ENCODE measurements around the gene RASGRP1.

RASGRP1 gene

DNA sequence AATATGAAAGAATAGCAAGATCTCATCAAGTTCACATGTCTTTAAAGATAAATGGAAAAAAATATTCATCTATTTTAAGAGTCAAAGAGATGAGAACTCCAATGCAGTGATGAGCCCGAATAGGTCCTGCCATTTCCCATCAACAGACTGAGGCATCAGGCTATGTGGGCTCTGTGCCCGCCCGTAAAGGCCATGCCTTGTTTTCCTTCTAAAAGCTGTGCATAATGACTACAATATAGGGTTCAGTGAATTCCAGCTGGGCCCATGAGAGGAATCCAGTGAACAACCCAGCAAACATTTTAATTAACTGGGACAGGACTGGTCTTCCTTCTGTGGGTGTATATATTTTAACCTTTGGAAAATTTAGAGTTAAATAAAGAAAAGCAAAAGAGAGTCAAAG lies 44.6 kb downstream of the RASGRP1 start:
- H3K9ac ChIP-seq (ENCODE audit: low read length) = no peak overlapping the region
- no peaks in the 10 kb centered on the region for H3K9me3 ChIP-seq (ENCODE audit: control insufficient read depth, low read length)
- no peaks in the 10 kb centered on the region for H3K27me3 ChIP-seq (replicated peaks; ENCODE audit: control insufficient read depth, insufficient read depth, low read length)
- no peaks in the 10 kb centered on the region for H3K36me3 ChIP-seq (ENCODE audit: control insufficient read depth, insufficient read depth, low read length, severe bottlenecking)
- peaks cover 10% of the 10 kb centered on the region for H3K4me1 ChIP-seq (ENCODE audit: control insufficient read depth, insufficient read depth, low read length)
- peak; percentile 38 for DNase-seq (ENCODE audit: low read depth)
- no peak overlapping the region for H3K4me3 ChIP-seq (ENCODE audit: low read length)

DNA sequence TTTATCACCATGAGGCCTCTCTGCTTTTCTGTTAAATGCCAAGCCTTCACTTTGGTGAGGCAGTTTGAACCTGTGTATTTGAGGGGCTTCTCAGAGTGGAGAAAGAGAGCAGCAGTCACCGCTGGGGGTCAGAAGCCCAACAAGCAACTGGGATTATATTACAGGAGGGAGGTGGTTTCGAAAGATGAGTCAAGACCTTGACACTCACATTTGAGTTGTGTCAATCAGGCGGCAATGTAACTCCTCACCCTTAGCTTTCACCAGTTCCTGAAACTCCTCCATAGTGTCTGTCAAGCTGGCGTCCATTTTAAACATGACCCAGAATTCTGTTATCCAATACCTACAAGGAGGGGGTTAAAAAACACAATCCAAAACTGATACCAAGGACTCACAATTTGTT lies 46.5 kb downstream of the RASGRP1 start:
- Histone ChIP-seq H3K9ac (ENCODE audit: low read length) (no peak overlapping the region), H3K36me3 (ENCODE audit: control insufficient read depth, insufficient read depth, low read length, severe bottlenecking) (no peaks in the 10 kb centered on the region), H3K4me3 (ENCODE audit: low read length) (no peak overlapping the region), H3K4me1 (ENCODE audit: control insufficient read depth, insufficient read depth, low read length) (peaks cover 10% of the 10 kb centered on the region), H3K9me3 (ENCODE audit: control insufficient read depth, low read length) (no peaks in the 10 kb centered on the region), H3K27me3 (replicated peaks; ENCODE audit: control insufficient read depth, insufficient read depth, low read length) (no peaks in the 10 kb centered on the region)
- no peak for DNase-seq (ENCODE audit: low read depth)

DNA sequence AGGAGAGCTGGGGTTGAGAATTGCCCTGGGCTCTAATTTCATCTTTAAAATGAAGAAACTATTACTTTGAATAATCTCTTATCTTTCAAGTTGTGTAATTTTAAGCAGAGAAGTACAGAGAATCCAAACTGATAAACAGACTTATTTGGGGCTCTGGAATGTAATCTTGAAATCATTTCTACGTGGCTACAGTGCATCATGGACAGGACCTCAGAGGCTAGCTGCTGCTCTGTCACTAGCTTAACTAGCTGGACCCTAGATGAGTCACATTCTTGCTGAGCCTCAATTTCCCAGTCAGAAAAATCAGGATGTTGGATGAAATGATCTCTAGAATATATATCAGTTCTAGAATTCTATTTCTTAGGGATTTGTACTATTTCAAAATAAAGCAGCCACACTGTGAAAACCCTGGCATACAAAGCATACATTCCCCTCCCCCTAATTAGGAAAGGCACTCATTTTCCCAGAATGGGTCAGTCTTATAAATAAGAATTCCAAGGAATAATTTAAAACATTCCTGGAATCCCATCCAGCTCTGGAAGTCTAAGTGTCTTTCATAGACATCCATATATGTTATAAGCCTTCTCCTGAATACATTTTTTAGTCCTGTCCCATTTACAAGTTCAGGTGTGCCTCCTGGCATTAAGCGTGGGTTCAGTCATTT lies 47.2 kb downstream of the RASGRP1 start:
- Histone ChIP-seq H3K4me1 (ENCODE audit: control insufficient read depth, insufficient read depth, low read length) (peaks cover 10% of the 10 kb centered on the region), H3K36me3 (ENCODE audit: control insufficient read depth, insufficient read depth, low read length, severe bottlenecking) (no peaks in the 10 kb centered on the region), H3K27me3 (replicated peaks; ENCODE audit: control insufficient read depth, insufficient read depth, low read length) (no peaks in the 10 kb centered on the region), H3K9me3 (ENCODE audit: control insufficient read depth, low read length) (no peaks in the 10 kb centered on the region), H3K9ac (ENCODE audit: low read length) (no peak overlapping the region), H3K4me3 (ENCODE audit: low read length) (no peak overlapping the region)
- DNase-seq (ENCODE audit: low read depth) = peak; percentile 33

DNA sequence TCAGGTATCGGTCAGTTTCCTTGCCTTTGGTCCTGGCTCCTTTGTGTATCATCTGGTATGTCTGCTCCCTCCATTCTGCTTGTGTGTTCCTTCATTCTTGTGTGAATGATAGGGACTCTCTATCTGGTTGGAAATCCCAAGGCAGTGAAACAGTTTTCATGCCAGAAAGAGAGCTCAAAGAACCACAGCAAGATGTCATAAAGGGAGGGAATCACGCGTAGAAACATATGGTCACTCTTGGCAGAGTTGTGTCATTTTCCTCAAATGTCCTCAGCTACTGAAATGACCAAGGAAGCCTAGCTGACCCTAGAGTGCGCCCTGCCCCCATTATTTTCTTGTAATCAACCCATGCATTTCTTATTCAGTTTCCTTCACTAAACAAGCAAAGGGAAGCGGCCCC lies 48.0 kb downstream of the RASGRP1 start:
- Histone ChIP-seq H3K9ac (ENCODE audit: low read length) (no peak overlapping the region), H3K9me3 (ENCODE audit: control insufficient read depth, low read length) (no peaks in the 10 kb centered on the region), H3K4me3 (ENCODE audit: low read length) (no peak overlapping the region), H3K36me3 (ENCODE audit: control insufficient read depth, insufficient read depth, low read length, severe bottlenecking) (no peaks in the 10 kb centered on the region), H3K27me3 (replicated peaks; ENCODE audit: control insufficient read depth, insufficient read depth, low read length) (no peaks in the 10 kb centered on the region), H3K4me1 (ENCODE audit: control insufficient read depth, insufficient read depth, low read length) (peaks cover 10% of the 10 kb centered on the region)
- no peak for DNase-seq (ENCODE audit: low read depth)

DNA sequence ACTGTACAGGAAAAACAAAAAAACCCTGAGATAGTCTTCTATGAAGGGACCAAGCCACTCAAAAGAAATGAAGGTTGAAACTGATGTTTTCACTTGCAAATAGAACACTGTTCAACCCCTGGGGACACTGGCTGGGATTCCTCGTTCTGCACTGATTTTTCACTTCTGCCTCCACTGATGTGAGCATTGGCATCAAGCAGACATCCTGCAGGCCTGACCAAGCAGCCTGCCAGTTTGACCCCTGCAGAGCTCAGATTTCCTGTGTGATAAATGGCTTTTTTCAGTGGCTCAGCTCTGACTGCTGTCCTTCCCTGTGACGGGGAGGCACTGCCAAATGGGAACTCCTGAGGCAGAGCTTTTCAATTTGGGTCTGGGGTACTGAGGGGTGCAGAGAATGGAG lies 50.0 kb downstream of the RASGRP1 start:
- DNase-seq (ENCODE audit: low read depth) = no peak
- Histone ChIP-seq H3K4me1 (ENCODE audit: control insufficient read depth, insufficient read depth, low read length) (peaks cover 10% of the 10 kb centered on the region), H3K4me3 (ENCODE audit: low read length) (no peak overlapping the region), H3K36me3 (ENCODE audit: control insufficient read depth, insufficient read depth, low read length, severe bottlenecking) (no peaks in the 10 kb centered on the region), H3K9me3 (ENCODE audit: control insufficient read depth, low read length) (no peaks in the 10 kb centered on the region), H3K9ac (ENCODE audit: low read length) (no peak overlapping the region), H3K27me3 (replicated peaks; ENCODE audit: control insufficient read depth, insufficient read depth, low read length) (no peaks in the 10 kb centered on the region)

DNA sequence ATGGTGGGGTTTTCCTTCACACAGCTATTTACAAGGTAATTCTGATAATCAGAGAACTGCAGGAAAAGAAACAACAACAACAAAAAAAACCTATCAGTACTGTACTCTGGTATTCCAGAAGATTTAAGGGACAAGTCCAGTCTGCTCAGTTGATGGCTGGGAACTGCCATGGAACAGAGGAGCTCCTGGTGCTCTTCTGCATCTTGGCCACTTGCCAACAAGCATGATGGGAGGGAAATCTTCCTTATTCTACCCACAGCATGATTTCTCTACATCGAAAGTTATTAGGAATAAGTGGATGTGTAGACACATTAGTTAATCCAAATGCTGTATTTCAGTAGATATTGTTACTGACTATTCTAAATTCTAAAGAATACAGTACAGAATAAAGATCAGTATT lies 51.7 kb downstream of the RASGRP1 start:
- peaks cover 10% of the 10 kb centered on the region for H3K4me1 ChIP-seq (ENCODE audit: control insufficient read depth, insufficient read depth, low read length)
- no peak for DNase-seq (ENCODE audit: low read depth)
- no peak overlapping the region for H3K9ac ChIP-seq (ENCODE audit: low read length)
- no peak overlapping the region for H3K4me3 ChIP-seq (ENCODE audit: low read length)
- no peaks in the 10 kb centered on the region for H3K27me3 ChIP-seq (replicated peaks; ENCODE audit: control insufficient read depth, insufficient read depth, low read length)
- H3K36me3 ChIP-seq (ENCODE audit: control insufficient read depth, insufficient read depth, low read length, severe bottlenecking) = no peaks in the 10 kb centered on the region
- H3K9me3 ChIP-seq (ENCODE audit: control insufficient read depth, low read length) = no peaks in the 10 kb centered on the region

DNA sequence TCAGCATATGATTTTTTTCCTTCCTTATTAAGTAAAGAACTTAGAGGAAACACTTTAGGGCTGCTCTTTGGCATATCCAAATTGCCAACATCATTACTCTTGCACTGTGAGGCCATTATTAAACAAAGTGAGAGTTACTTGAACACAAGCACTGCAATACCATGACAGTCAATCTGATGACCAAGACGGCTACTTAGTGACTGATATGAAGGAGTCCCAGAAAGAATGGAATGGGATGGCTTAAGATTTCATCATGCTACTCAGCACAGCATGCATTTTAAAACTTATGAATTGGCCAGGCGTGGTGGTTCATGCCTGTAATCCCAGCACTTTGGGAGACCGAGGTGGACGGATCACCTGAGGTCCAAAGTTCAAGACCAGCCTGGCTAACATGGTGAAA lies 55.5 kb downstream of the RASGRP1 start:
- no peaks in the 10 kb centered on the region for H3K9me3 ChIP-seq (ENCODE audit: control insufficient read depth, low read length)
- H3K4me3 ChIP-seq (ENCODE audit: low read length) = no peak overlapping the region
- H3K36me3 ChIP-seq (ENCODE audit: control insufficient read depth, insufficient read depth, low read length, severe bottlenecking) = no peaks in the 10 kb centered on the region
- no peak overlapping the region for H3K9ac ChIP-seq (ENCODE audit: low read length)
- no peak for DNase-seq (ENCODE audit: low read depth)
- no peaks in the 10 kb centered on the region for H3K4me1 ChIP-seq (ENCODE audit: control insufficient read depth, insufficient read depth, low read length)
- H3K27me3 ChIP-seq (replicated peaks; ENCODE audit: control insufficient read depth, insufficient read depth, low read length) = no peaks in the 10 kb centered on the region

DNA sequence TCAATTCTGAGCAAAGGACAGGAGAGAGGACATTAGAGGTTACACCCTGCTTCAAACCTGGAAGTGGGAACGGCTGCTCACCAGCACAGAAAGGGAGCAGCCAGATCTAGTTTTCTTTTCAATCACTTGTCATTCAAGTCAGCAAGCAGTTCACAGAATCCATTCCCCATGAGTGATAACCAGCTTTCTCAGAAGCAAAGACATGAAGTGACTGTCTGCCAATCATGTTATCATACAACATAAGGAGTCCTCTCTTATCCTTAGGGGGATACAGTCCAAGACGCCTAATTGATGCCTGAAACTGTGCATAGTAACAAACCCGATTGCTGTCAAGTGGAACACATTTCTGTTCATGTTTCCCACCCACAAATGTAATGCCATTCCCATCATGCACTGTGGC lies 56.0 kb downstream of the RASGRP1 start:
- Histone ChIP-seq H3K4me3 (ENCODE audit: low read length) (no peak overlapping the region), H3K27me3 (replicated peaks; ENCODE audit: control insufficient read depth, insufficient read depth, low read length) (no peaks in the 10 kb centered on the region), H3K4me1 (ENCODE audit: control insufficient read depth, insufficient read depth, low read length) (no peaks in the 10 kb centered on the region), H3K9ac (ENCODE audit: low read length) (no peak overlapping the region), H3K36me3 (ENCODE audit: control insufficient read depth, insufficient read depth, low read length, severe bottlenecking) (no peaks in the 10 kb centered on the region), H3K9me3 (ENCODE audit: control insufficient read depth, low read length) (no peaks in the 10 kb centered on the region)
- no peak for DNase-seq (ENCODE audit: low read depth)

DNA sequence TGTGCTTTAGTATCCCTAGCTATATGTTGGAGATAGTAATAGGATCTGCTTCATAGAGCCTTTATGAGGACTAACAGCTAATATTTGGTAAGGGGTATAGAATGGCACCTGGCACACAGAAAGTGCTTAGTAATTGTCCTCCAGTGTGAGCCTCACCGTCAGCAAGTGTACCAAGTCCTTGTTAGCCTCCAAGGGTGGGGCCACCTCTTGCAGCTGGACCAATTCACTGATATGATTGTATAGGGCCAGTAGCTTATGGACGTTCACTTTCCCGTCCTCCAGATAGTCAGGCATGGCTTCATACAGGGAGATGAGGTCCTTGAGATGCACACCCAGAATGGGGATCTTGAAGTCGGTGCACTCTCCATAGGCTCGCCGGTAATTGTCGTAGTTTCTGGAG lies 57.0 kb downstream of the RASGRP1 start:
- DNase-seq (ENCODE audit: low read depth) = no peak
- Histone ChIP-seq H3K4me3 (ENCODE audit: low read length) (no peak overlapping the region), H3K9ac (ENCODE audit: low read length) (no peak overlapping the region), H3K9me3 (ENCODE audit: control insufficient read depth, low read length) (no peaks in the 10 kb centered on the region), H3K4me1 (ENCODE audit: control insufficient read depth, insufficient read depth, low read length) (no peaks in the 10 kb centered on the region), H3K27me3 (replicated peaks; ENCODE audit: control insufficient read depth, insufficient read depth, low read length) (no peaks in the 10 kb centered on the region), H3K36me3 (ENCODE audit: control insufficient read depth, insufficient read depth, low read length, severe bottlenecking) (no peaks in the 10 kb centered on the region)

DNA sequence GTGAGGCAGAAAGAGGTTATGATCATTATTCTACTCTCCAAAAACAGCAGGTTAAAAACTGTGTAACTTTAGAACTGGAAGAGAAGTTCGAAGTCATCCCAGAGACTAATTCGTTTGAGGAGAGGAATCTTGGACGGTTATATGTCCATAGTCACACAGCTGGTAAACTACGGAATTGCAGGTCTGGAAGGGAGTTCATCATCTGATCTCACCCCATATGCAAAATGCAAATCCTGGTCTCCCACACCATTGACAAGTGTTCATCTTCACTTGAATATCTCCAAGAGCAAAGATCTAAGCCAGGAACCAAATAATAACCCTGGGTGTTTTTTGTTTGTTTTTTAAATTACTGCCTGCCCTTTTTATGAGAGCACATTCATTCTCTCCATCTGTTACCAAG lies 57.6 kb downstream of the RASGRP1 start:
- H3K27me3 ChIP-seq (replicated peaks; ENCODE audit: control insufficient read depth, insufficient read depth, low read length) = no peaks in the 10 kb centered on the region
- H3K4me3 ChIP-seq (ENCODE audit: low read length) = no peak overlapping the region

DNA sequence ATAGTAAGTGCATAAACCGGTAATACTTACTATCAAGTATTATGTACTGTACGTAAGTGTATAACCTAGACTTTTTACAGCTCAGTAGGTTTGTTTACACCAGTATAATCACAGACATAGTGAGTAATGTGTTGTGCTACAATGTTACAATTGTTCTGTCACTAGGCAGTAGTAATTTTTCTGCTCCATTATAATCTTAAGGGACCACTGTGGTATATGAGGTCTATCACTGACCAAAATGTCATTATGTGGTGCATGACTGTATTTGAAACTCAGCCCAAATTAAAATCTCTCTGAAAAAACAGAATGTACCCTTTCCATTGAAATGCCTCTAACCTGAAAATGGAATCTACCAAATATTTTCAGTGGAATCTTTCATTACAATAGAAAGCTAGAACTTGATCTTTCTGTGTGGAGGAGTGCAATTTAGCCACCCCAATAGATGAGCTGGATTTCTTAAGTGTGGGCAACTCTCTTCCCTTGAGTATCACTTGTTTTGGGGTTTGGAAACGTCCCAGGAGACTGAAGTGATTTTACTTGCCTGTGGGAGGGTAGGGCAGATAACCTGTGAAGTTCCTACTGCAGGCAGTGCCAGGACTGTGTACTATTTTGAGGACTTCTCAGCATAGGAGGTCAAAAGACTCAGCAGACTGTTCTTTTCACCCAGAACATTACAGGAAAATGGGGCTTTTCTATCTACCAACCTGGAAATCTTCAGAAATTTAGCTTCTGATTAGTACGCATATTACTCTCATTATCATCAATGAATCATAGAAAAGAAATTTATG lies 59.7 kb downstream of the RASGRP1 start:
- Histone ChIP-seq H3K4me3 (ENCODE audit: low read length) (no peak overlapping the region), H3K9ac (ENCODE audit: low read length) (no peak overlapping the region), H3K36me3 (ENCODE audit: control insufficient read depth, insufficient read depth, low read length, severe bottlenecking) (no peaks in the 10 kb centered on the region), H3K9me3 (ENCODE audit: control insufficient read depth, low read length) (no peaks in the 10 kb centered on the region), H3K4me1 (ENCODE audit: control insufficient read depth, insufficient read depth, low read length) (no peaks in the 10 kb centered on the region), H3K27me3 (replicated peaks; ENCODE audit: control insufficient read depth, insufficient read depth, low read length) (no peaks in the 10 kb centered on the region)
- DNase-seq (ENCODE audit: low read depth) = no peak

More for the DNA sequence above, 57.6 kb downstream of the RASGRP1 start:
- Histone ChIP-seq H3K9ac (ENCODE audit: low read length) (no peak overlapping the region), H3K36me3 (ENCODE audit: control insufficient read depth, insufficient read depth, low read length, severe bottlenecking) (no peaks in the 10 kb centered on the region), H3K4me1 (ENCODE audit: control insufficient read depth, insufficient read depth, low read length) (no peaks in the 10 kb centered on the region), H3K9me3 (ENCODE audit: control insufficient read depth, low read length) (no peaks in the 10 kb centered on the region)
- no peak for DNase-seq (ENCODE audit: low read depth)
